Omental fat pad (tissue), 4 donors: Measurements from ENCODE around the gene TENT5A. TPM values are rescaled to one million over a fixed set of nuclear protein-coding genes. Genes with fewer than 3 reads are reported as not detected.

ENCODE experiments used
- ATAC-seq: fragments of 150-250 bp; one replicate; pipeline ENCODE4 v1.9.1; 2016; ENCODE audit warnings: mild to moderate bottlenecking, moderate library complexity; ENCODE audit not compliant: low FRiP score
- DNase-seq: peaks from one replicate; pipeline ENCODE4 v3.0.0-alpha.2; 2019; ENCODE audit warnings: low spot score
- total RNA-seq, 4 donors: library from RNA; depleted of rRNA; stranded (reverse); fragments of >200 nt; gene quantifications; one replicate each; pipeline ENCODE4 v1.1.0, GENCODE V29; 2016
- TF ChIP-seq, protein P1 (sequence below), 3 donors: fragments of 450-650 bp; IDR thresholded peaks; one replicate each; pipeline ENCODE4 v1.5.1; 2016 to 2017; ENCODE audit warnings: antibody characterized with exemption in 3 of 3, mild to moderate bottlenecking in 3 of 3, moderate library complexity in 2 of 3

Gene TENT5A
- total RNA-seq, 4 donors from 2014 or later = 15.1 to 33.9 (median 20.8) TPM

DNA sequence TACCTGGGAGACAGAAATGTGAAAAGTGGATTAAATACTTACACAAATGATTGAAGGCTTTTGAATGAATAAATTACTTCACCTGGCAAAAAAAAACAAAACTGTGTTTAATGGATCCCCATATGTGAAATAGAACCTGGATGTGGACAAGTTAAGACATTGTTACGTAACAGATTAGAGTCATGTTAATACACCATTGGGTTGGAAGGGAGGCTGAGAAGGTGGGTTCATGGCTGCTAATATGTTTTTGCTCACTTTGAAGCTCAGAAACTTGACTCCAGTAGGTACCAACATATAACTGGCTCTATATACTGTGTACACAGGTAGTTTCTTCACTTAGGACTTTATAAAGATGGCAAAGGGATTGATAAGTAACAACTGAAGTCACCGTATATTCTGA is 21.4 kb upstream of the TENT5A start:
- TF ChIP-seq, protein P1, sequence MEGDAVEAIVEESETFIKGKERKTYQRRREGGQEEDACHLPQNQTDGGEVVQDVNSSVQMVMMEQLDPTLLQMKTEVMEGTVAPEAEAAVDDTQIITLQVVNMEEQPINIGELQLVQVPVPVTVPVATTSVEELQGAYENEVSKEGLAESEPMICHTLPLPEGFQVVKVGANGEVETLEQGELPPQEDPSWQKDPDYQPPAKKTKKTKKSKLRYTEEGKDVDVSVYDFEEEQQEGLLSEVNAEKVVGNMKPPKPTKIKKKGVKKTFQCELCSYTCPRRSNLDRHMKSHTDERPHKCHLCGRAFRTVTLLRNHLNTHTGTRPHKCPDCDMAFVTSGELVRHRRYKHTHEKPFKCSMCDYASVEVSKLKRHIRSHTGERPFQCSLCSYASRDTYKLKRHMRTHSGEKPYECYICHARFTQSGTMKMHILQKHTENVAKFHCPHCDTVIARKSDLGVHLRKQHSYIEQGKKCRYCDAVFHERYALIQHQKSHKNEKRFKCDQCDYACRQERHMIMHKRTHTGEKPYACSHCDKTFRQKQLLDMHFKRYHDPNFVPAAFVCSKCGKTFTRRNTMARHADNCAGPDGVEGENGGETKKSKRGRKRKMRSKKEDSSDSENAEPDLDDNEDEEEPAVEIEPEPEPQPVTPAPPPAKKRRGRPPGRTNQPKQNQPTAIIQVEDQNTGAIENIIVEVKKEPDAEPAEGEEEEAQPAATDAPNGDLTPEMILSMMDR (IDR thresholded peaks at IDR 0.05) = no peak
- DNase-seq = no peak
- ATAC-seq = no peak

DNA sequence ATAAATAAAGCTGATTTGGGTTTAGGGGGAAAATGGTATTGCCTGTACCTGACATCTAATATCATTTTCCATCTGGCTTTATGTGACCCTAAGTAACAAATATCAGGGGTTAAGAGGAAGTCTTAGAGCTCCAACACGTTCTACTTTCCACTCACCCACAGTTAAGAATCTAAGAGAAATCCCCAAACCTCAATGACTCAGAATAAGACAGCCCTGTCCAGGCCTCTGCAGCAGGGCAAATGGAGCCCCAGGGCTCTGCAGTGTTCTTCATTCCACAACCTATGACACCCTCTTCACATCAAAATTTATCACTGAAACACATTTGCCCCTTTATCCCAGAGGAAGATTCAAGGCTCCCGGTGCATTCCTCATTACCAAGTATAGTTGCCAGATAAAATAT is 20.3 kb upstream of the TENT5A start:
- ATAC-seq (no peak), DNase-seq (no peak)
- TF ChIP-seq, protein P1 (IDR thresholded peaks at IDR 0.05) = no peak

DNA sequence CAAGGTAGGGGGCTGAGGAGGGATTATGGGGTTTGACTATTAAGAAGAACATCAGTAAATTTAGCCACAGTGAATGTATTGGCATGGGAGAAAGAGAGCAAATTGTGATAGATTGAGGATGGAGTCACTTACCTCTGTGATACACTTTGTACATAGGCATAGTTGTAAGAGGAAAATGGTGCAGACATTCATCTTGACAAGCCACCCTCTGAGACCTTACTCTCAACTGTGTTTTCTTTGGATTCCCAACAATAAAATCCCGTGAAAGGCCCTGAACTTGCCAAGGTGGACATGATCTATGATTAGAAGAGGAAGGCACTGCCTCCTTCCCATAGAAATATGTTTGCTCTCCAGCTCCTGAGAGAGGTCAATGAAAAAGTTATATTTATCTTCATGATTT is 18.6 kb upstream of the TENT5A start:
- DNase-seq (no peak), ATAC-seq (no peak)
- TF ChIP-seq, protein P1 (IDR thresholded peaks at IDR 0.05) = no peak

DNA sequence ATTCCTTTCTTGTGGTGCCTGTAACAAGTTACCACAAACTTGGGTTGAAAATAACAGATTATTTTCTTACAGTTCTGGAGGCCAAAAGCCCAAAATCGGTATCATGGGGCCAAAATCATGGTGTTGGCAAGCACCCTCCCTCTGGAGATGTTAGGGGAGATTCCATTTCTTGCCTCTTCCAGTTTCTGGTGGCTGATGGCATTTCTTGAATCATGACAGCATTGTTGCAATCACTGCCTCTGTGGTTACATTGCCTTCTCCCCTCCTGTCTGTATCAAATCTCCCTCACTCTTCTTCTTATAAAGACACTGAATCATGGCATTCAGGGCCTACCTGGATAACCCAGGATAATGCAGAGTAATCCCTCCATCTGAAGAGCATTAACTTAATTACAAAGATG is 17.9 kb upstream of the TENT5A start:
- TF ChIP-seq, protein P1 (IDR thresholded peaks at IDR 0.05) = no peak

DNA sequence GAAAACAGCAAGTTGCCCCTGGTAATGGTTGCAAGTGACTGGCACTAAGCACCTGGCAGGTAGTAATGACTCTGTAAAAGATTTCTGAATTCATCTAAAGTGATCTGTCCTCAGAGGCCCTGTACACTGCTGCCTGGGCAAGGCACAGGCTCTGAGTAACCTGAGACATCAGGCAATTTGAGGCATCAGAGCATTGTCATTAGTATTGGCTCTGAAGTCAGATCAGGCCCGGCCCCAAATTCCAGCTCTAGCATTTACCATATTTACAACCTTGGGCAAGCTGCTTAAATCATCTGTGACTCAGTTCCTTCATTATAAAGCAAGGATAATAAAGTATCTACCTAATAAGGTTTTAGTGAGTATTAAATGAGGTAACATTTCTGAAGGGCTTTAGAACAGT is 17.3 kb upstream of the TENT5A start:
- TF ChIP-seq, protein P1 (IDR thresholded peaks at IDR 0.05) = no peak

More for the DNA sequence above, 17.9 kb upstream of the TENT5A start:
- ATAC-seq (no peak), DNase-seq (no peak)

DNA sequence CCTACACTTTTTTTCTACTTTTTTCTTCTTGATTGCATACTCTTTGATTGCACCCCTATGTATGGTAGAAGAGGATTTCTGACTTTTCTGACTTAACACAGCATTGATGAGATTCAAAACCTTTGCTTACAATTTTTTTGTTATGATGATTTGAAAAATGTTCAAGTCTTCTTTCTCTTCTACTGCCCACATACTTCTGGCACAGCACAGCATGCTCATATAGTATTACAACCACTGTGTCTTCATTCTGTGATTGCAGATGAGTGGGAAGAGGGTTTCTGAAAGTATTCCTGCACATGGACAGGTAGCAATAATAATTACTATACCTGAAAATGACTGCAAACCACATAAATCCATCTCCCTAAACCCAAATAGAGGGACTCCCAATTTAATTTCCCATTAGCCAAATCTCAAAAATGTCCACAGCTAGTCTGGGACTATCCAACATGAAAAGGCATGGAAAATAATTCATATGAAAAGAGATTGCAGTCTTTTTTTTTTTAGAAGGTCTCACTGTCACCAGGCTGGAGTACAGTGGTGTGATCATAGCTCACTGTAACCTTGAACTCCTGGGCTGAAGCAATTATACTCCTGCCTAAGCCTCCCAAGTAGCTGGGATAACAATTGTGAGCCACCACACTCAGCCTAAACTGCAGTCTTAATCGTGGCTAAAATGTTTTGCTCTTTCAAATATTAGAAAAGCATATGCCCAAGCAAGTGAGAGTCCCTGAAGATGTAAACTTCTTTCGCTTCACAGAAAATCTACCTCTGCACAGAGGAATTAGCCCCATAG is 15.9 kb upstream of the TENT5A start:
- TF ChIP-seq, protein P1 (IDR thresholded peaks at IDR 0.05) = no peak
- no peak for ATAC-seq
- DNase-seq = no peak

More for the DNA sequence above, 17.3 kb upstream of the TENT5A start:
- DNase-seq (no peak), ATAC-seq (no peak)
